Measurements from ENCODE around the gene CATSPERB.

Gene CATSPERB

GRCh38 chr14:91660790-91661189 is 71.1 kb downstream of the CATSPERB start:
- H3K4me1 ChIP-seq (ENCODE audit: control insufficient read depth, insufficient read depth, low read length): no peaks in the 10 kb centered on the region
- no peak overlapping the region for H3K4me3 ChIP-seq (ENCODE audit: low read depth, low read length)
- no peaks in the 10 kb centered on the region for H3K9me3 ChIP-seq (ENCODE audit: control insufficient read depth, insufficient read depth, low read length)
- no peaks in the 10 kb centered on the region for H3K36me3 ChIP-seq (ENCODE audit: control insufficient read depth, insufficient read depth, low read length)
- no peak overlapping the region for H3K9ac ChIP-seq (ENCODE audit: low read depth, low read length)
- no peaks in the 10 kb centered on the region for H3K27me3 ChIP-seq (ENCODE audit: control insufficient read depth, insufficient read depth, low read length)

GRCh38 chr14:91654836-91655235 is 77.0 kb downstream of the CATSPERB start:
- Histone ChIP-seq H3K36me3 (ENCODE audit: control insufficient read depth, insufficient read depth, low read length) (no peaks in the 10 kb centered on the region), H3K9me3 (ENCODE audit: control insufficient read depth, insufficient read depth, low read length) (no peaks in the 10 kb centered on the region), H3K27me3 (ENCODE audit: control insufficient read depth, insufficient read depth, low read length) (no peaks in the 10 kb centered on the region), H3K4me1 (ENCODE audit: control insufficient read depth, insufficient read depth, low read length) (no peaks in the 10 kb centered on the region), H3K9ac (ENCODE audit: low read depth, low read length) (no peak overlapping the region), H3K4me3 (ENCODE audit: low read depth, low read length) (no peak overlapping the region)

GRCh38 chr14:91653451-91653850 is 78.4 kb downstream of the CATSPERB start:
- H3K4me3 ChIP-seq (ENCODE audit: low read depth, low read length): no peak overlapping the region
- H3K27me3 ChIP-seq (ENCODE audit: control insufficient read depth, insufficient read depth, low read length): no peaks in the 10 kb centered on the region
- H3K9ac ChIP-seq (ENCODE audit: low read depth, low read length): no peak overlapping the region
- H3K4me1 ChIP-seq (ENCODE audit: control insufficient read depth, insufficient read depth, low read length): no peaks in the 10 kb centered on the region
- H3K9me3 ChIP-seq (ENCODE audit: control insufficient read depth, insufficient read depth, low read length): no peaks in the 10 kb centered on the region
- no peaks in the 10 kb centered on the region for H3K36me3 ChIP-seq (ENCODE audit: control insufficient read depth, insufficient read depth, low read length)

GRCh38 chr14:91649930-91650329 is 82.0 kb downstream of the CATSPERB start:
- Histone ChIP-seq H3K4me1 (ENCODE audit: control insufficient read depth, insufficient read depth, low read length) (no peaks in the 10 kb centered on the region), H3K36me3 (ENCODE audit: control insufficient read depth, insufficient read depth, low read length) (no peaks in the 10 kb centered on the region), H3K9ac (ENCODE audit: low read depth, low read length) (no peak overlapping the region), H3K4me3 (ENCODE audit: low read depth, low read length) (no peak overlapping the region), H3K9me3 (ENCODE audit: control insufficient read depth, insufficient read depth, low read length) (no peaks in the 10 kb centered on the region), H3K27me3 (ENCODE audit: control insufficient read depth, insufficient read depth, low read length) (no peaks in the 10 kb centered on the region)

GRCh38 chr14:91647856-91648255 is 84.0 kb downstream of the CATSPERB start:
- Histone ChIP-seq H3K27me3 (ENCODE audit: control insufficient read depth, insufficient read depth, low read length) (no peaks in the 10 kb centered on the region), H3K9ac (ENCODE audit: low read depth, low read length) (no peak overlapping the region), H3K4me1 (ENCODE audit: control insufficient read depth, insufficient read depth, low read length) (no peaks in the 10 kb centered on the region), H3K36me3 (ENCODE audit: control insufficient read depth, insufficient read depth, low read length) (no peaks in the 10 kb centered on the region), H3K4me3 (ENCODE audit: low read depth, low read length) (no peak overlapping the region), H3K9me3 (ENCODE audit: control insufficient read depth, insufficient read depth, low read length) (no peaks in the 10 kb centered on the region)

GRCh38 chr14:91636604-91637003 is 95.3 kb downstream of the CATSPERB start:
- Histone ChIP-seq H3K27me3 (ENCODE audit: control insufficient read depth, insufficient read depth, low read length) (no peaks in the 10 kb centered on the region), H3K9ac (ENCODE audit: low read depth, low read length) (no peak overlapping the region), H3K9me3 (ENCODE audit: control insufficient read depth, insufficient read depth, low read length) (no peaks in the 10 kb centered on the region), H3K36me3 (ENCODE audit: control insufficient read depth, insufficient read depth, low read length) (no peaks in the 10 kb centered on the region), H3K4me1 (ENCODE audit: control insufficient read depth, insufficient read depth, low read length) (no peaks in the 10 kb centered on the region), H3K4me3 (ENCODE audit: low read depth, low read length) (no peak overlapping the region)

- Histone ChIP-seq H3K9me3 (ENCODE audit: control insufficient read depth, insufficient read depth, low read length) (no peaks in the 10 kb centered on the region), H3K27me3 (ENCODE audit: control insufficient read depth, insufficient read depth, low read length) (no peaks in the 10 kb centered on the region), H3K4me3 (ENCODE audit: low read depth, low read length) (no peak overlapping the region), H3K36me3 (ENCODE audit: control insufficient read depth, insufficient read depth, low read length) (no peaks in the 10 kb centered on the region), H3K4me1 (ENCODE audit: control insufficient read depth, insufficient read depth, low read length) (no peaks in the 10 kb centered on the region), H3K9ac (ENCODE audit: low read depth, low read length) (no peak overlapping the region)
Measured at GRCh38 chr14:91624757-91625156, 107.1 kb downstream of the CATSPERB start.

- no peak overlapping the region for H3K9ac ChIP-seq (ENCODE audit: low read depth, low read length)
- H3K4me3 ChIP-seq (ENCODE audit: low read depth, low read length): no peak overlapping the region
- no peaks in the 10 kb centered on the region for H3K4me1 ChIP-seq (ENCODE audit: control insufficient read depth, insufficient read depth, low read length)
- no peaks in the 10 kb centered on the region for H3K36me3 ChIP-seq (ENCODE audit: control insufficient read depth, insufficient read depth, low read length)
- no peaks in the 10 kb centered on the region for H3K9me3 ChIP-seq (ENCODE audit: control insufficient read depth, insufficient read depth, low read length)
- no peaks in the 10 kb centered on the region for H3K27me3 ChIP-seq (ENCODE audit: control insufficient read depth, insufficient read depth, low read length)
Measured at GRCh38 chr14:91614187-91614586, 117.7 kb downstream of the CATSPERB start.

- Histone ChIP-seq H3K9ac (ENCODE audit: low read depth, low read length) (no peak overlapping the region), H3K9me3 (ENCODE audit: control insufficient read depth, insufficient read depth, low read length) (no peaks in the 10 kb centered on the region), H3K4me3 (ENCODE audit: low read depth, low read length) (no peak overlapping the region), H3K36me3 (ENCODE audit: control insufficient read depth, insufficient read depth, low read length) (no peaks in the 10 kb centered on the region), H3K4me1 (ENCODE audit: control insufficient read depth, insufficient read depth, low read length) (no peaks in the 10 kb centered on the region), H3K27me3 (ENCODE audit: control insufficient read depth, insufficient read depth, low read length) (no peaks in the 10 kb centered on the region)
Measured at GRCh38 chr14:91613459-91614112, 118.3 kb downstream of the CATSPERB start.

GRCh38 chr14:91611528-91611927 is 120.4 kb downstream of the CATSPERB start:
- Histone ChIP-seq H3K4me3 (ENCODE audit: low read depth, low read length) (no peak overlapping the region), H3K9ac (ENCODE audit: low read depth, low read length) (no peak overlapping the region), H3K36me3 (ENCODE audit: control insufficient read depth, insufficient read depth, low read length) (no peaks in the 10 kb centered on the region), H3K27me3 (ENCODE audit: control insufficient read depth, insufficient read depth, low read length) (no peaks in the 10 kb centered on the region), H3K4me1 (ENCODE audit: control insufficient read depth, insufficient read depth, low read length) (no peaks in the 10 kb centered on the region), H3K9me3 (ENCODE audit: control insufficient read depth, insufficient read depth, low read length) (no peaks in the 10 kb centered on the region)

- Histone ChIP-seq H3K27me3 (ENCODE audit: control insufficient read depth, insufficient read depth, low read length) (no peaks in the 10 kb centered on the region), H3K9ac (ENCODE audit: low read depth, low read length) (no peak overlapping the region), H3K36me3 (ENCODE audit: control insufficient read depth, insufficient read depth, low read length) (no peaks in the 10 kb centered on the region), H3K4me3 (ENCODE audit: low read depth, low read length) (no peak overlapping the region), H3K9me3 (ENCODE audit: control insufficient read depth, insufficient read depth, low read length) (no peaks in the 10 kb centered on the region), H3K4me1 (ENCODE audit: control insufficient read depth, insufficient read depth, low read length) (no peaks in the 10 kb centered on the region)
Measured at GRCh38 chr14:91609161-91609560, 122.7 kb downstream of the CATSPERB start.

GRCh38 chr14:91607322-91608047 is 124.4 kb downstream of the CATSPERB start:
- Histone ChIP-seq H3K4me1 (ENCODE audit: control insufficient read depth, insufficient read depth, low read length) (no peaks in the 10 kb centered on the region), H3K9ac (ENCODE audit: low read depth, low read length) (no peak overlapping the region), H3K36me3 (ENCODE audit: control insufficient read depth, insufficient read depth, low read length) (no peaks in the 10 kb centered on the region), H3K9me3 (ENCODE audit: control insufficient read depth, insufficient read depth, low read length) (no peaks in the 10 kb centered on the region), H3K4me3 (ENCODE audit: low read depth, low read length) (no peak overlapping the region), H3K27me3 (ENCODE audit: control insufficient read depth, insufficient read depth, low read length) (no peaks in the 10 kb centered on the region)

Measured in iPS-15b (cell line).